ENCODE results near the gene STS.

Gene STS

GRCh38 chrX:7117587-7117986 lies 29.9 kb upstream of the STS start:
- no peak for DNase-seq (ENCODE audit: low read depth, low spot score)
- TF ChIP-seq CTCF (IDR thresholded peaks at IDR 0.05; ENCODE audit: insufficient read depth, low read length, missing control alignments) = no peak
- ChIA-PET CTCF (interaction anchor here (2.2 kb wide), 1 partner anchor 10 kb away, joined by 5 read pairs; no protein-coding TSS in a partner anchor), POLR2A (no interaction called here)
- H3K4me3 ChIP-seq (ENCODE audit: low read depth, low read length) = no peak overlapping the region

GRCh38 chrX:7119950-7120877 lies 27.3 kb upstream of the STS start:
- ChIA-PET CTCF (no interaction called here), POLR2A (no interaction called here)
- H3K4me3 ChIP-seq (ENCODE audit: low read depth, low read length) = no peak overlapping the region
- TF ChIP-seq CTCF (IDR thresholded peaks at IDR 0.05; ENCODE audit: insufficient read depth, low read length, missing control alignments) = no peak
- no peak for DNase-seq (ENCODE audit: low read depth, low spot score)

- H3K4me3 ChIP-seq (ENCODE audit: low read depth, low read length) = no peak overlapping the region
- DNase-seq (ENCODE audit: low read depth, low spot score) = no peak
- ChIA-PET POLR2A (no interaction called here), CTCF (no interaction called here)
- no peak for TF ChIP-seq CTCF (IDR thresholded peaks at IDR 0.05; ENCODE audit: insufficient read depth, low read length, missing control alignments)
These were observed 26.7 kb upstream of the STS start for GRCh38 chrX:7120878-7121219.

GRCh38 chrX:7127056-7127455 lies 20.5 kb upstream of the STS start:
- no peak overlapping the region for H3K4me3 ChIP-seq (ENCODE audit: low read depth, low read length)
- ChIA-PET CTCF (interaction anchor here (2.3 kb wide), 1 partner anchor 10 kb away, joined by 5 read pairs; no protein-coding TSS in a partner anchor), POLR2A (no interaction called here)
- no peak for DNase-seq (ENCODE audit: low read depth, low spot score)
- TF ChIP-seq CTCF (IDR thresholded peaks at IDR 0.05; ENCODE audit: insufficient read depth, low read length, missing control alignments) = no peak

- POLR2A ChIA-PET = no interaction called here
- H3K4me3 ChIP-seq (ENCODE audit: low read depth, low read length) = no peak overlapping the region
- CTCF ChIA-PET = interaction anchor here (0.7 kb wide), 1 partner anchor 330 kb away, joined by 3 read pairs; no protein-coding TSS in a partner anchor
- no peak for DNase-seq (ENCODE audit: low read depth, low spot score)
- TF ChIP-seq CTCF (IDR thresholded peaks at IDR 0.05; ENCODE audit: insufficient read depth, low read length, missing control alignments) = no peak
These were observed 15.9 kb upstream of the STS start for GRCh38 chrX:7131621-7132020.

GRCh38 chrX:7132335-7133049 lies 15.0 kb upstream of the STS start:
- DNase-seq (ENCODE audit: low read depth, low spot score) = peak; percentile 44
- CTCF ChIA-PET = interaction anchor here (1.0 to 1.3 kb wide), 2 partner anchors 27 to 574 kb away, joined by 3 read pairs; no protein-coding TSS in a partner anchor
- no peak overlapping the region for H3K4me3 ChIP-seq (ENCODE audit: low read depth, low read length)
- POLR2A ChIA-PET = no interaction called here
- TF ChIP-seq CTCF (IDR thresholded peaks at IDR 0.05; ENCODE audit: insufficient read depth, low read length, missing control alignments) = peak; percentile 37

Data from AG04449 (cell line).